ENCODE measurements around the gene ERMN.

DNA sequence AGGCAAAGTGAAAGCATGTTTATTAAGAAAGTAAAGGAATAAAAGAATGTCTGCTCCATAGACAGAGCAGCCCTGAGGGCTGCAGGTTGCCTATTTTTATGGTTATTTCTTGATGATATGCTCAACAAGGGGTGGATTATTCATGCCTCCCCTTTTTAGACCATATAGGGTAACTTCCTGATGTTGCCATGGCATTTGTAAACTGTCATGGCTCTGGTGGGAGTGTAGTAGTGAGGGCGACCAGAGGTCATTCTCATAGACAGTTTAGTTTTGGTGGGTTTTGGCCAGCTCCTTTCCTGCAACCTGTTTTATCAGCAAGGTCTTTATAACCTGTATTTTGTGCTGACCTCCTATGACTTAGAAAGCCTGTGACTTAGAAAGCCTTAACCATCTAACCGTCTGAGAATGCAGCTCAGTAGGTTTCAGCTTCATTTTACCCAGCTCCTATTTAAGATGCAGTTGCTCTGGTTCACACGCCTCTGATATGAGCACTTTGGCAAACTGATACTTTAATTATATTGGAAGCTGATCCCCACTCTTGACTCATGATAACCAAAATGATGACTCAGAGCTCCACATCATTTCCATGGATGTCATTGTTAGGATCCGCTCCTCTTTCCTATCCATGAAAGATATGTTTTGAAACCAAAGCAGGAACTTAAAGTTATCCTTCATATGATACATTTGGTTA, 14.5 kb upstream of the ERMN start:
- TF ChIP-seq CTCF (IDR thresholded peaks at IDR 0.05) (no peak), POLR2A (IDR thresholded peaks at IDR 0.05) (no peak), POLR2AphosphoS5 (IDR thresholded peaks at IDR 0.05) (no peak), EP300 (IDR thresholded peaks at IDR 0.05) (no peak)
